HepG2 (cell line): ENCODE data around the gene SAMD10. TPM values are rescaled to one million over a fixed set of nuclear protein-coding genes. Genes with fewer than 3 reads are reported as not detected.

Experiments used
- FOSL1 ChIP-seq: sonication (generic); formaldehyde crosslinking; IDR thresholded peaks from 2 replicates; pipeline ENCODE4 v1.9.0; 2021; ENCODE audit warnings: missing genetic modification reagents, borderline replicate concordance
- FOXJ3 ChIP-seq: sonication (generic); formaldehyde crosslinking; IDR thresholded peaks from 2 replicates; pipeline ENCODE4 v1.4.0; 2020; ENCODE audit warnings: missing genetic modification reagents, mild to moderate bottlenecking, borderline replicate concordance
- HDAC1 ChIP-seq: sonication (generic); formaldehyde crosslinking; IDR thresholded peaks from 2 replicates; pipeline ENCODE4 v1.5.1; 2020; ENCODE audit warnings: mild to moderate bottlenecking, missing genetic modification reagents
- JUN ChIP-seq: sonication (generic); formaldehyde crosslinking; IDR thresholded peaks from 2 replicates; pipeline ENCODE4 v1.4.0; 2020; ENCODE audit warnings: mild to moderate bottlenecking, missing genetic modification reagents
- JUND ChIP-seq: sonication (generic); formaldehyde crosslinking; IDR thresholded peaks from 2 replicates; pipeline ENCODE4 v1.8.0; 2022; ENCODE audit warnings: mild to moderate bottlenecking, missing genetic modification reagents
- SALL1 ChIP-seq: sonication (generic); formaldehyde crosslinking; IDR thresholded peaks from 2 replicates; pipeline ENCODE4 v1.8.0; 2022; ENCODE audit warnings: mild to moderate bottlenecking, missing genetic modification reagents
- SKIL ChIP-seq: sonication (generic); formaldehyde crosslinking; IDR thresholded peaks from 2 replicates; pipeline ENCODE4 v1.8.0; 2022; ENCODE audit warnings: missing genetic modification reagents, mild to moderate bottlenecking, moderate library complexity, borderline replicate concordance
- TOPORS ChIP-seq: sonication (generic); formaldehyde crosslinking; IDR thresholded peaks from 2 replicates; pipeline ENCODE4 v1.8.0; 2023; ENCODE audit warnings: mild to moderate bottlenecking, missing genetic modification reagents
- ZC3H4 ChIP-seq: sonication (generic); formaldehyde crosslinking; IDR thresholded peaks from 2 replicates; pipeline ENCODE4 v1.4.0; 2020; ENCODE audit warnings: missing genetic modification reagents, borderline replicate concordance
- ZNF17 ChIP-seq: sonication (generic); formaldehyde crosslinking; IDR thresholded peaks from 2 replicates; pipeline ENCODE4 v1.5.0; 2020; ENCODE audit warnings: mild to moderate bottlenecking, missing genetic modification reagents
- ZNF335 ChIP-seq: sonication (generic); formaldehyde crosslinking; IDR thresholded peaks from 2 replicates; pipeline ENCODE4 v1.4.0; 2020; ENCODE audit warnings: missing genetic modification reagents
- ZNF337 ChIP-seq: sonication (generic); formaldehyde crosslinking; IDR thresholded peaks from 2 replicates; pipeline ENCODE4 v1.5.1; 2020; ENCODE audit warnings: missing genetic modification reagents, low read depth, mild to moderate bottlenecking, borderline replicate concordance
- ZNF44 ChIP-seq: sonication (generic); formaldehyde crosslinking; IDR thresholded peaks from 2 replicates; pipeline ENCODE4 v1.5.1; 2020; ENCODE audit warnings: mild to moderate bottlenecking, missing genetic modification reagents
- ZNF550 ChIP-seq: sonication (generic); formaldehyde crosslinking; IDR thresholded peaks from 2 replicates; pipeline ENCODE4 v1.4.0; 2020; ENCODE audit warnings: mild to moderate bottlenecking, missing genetic modification reagents, borderline replicate concordance
- ZNF615 ChIP-seq: sonication (generic); formaldehyde crosslinking; IDR thresholded peaks from 2 replicates; pipeline ENCODE4 v1.5.0; 2020; ENCODE audit warnings: mild to moderate bottlenecking, missing genetic modification reagents, borderline replicate concordance
- polyA plus RNA-seq, 8 experiments: library from polyadenylated mRNA; depleted of rRNA in 3 of 8; stranded (reverse) in 7 of 8; unstranded in 1 of 8; fragments of >200 nt; fragmentation: Illumina TruSeq in 4 of 8; extraction: Trizol in 4 of 8; gene quantifications; 2 replicates each; pipeline versions ENCODE4 v1.2.1 to v1.2.3, GENCODE V29; 2011 to 2016; ENCODE audit warnings: low read depth in 4 of 8, missing spikeins in 1 of 8, mixed read lengths in 1 of 8; ENCODE audit not compliant: insufficient read depth in 1 of 8
- total RNA-seq, 5 experiments: library from RNA; depleted of rRNA; stranded (reverse); fragments of >200 nt; fragmentation: Illumina TruSeq; extraction: Trizol; gene quantifications; 2 replicates each; pipeline ENCODE4 v1.2.3, GENCODE V29; 2016; ENCODE audit warnings: low read depth in 1 of 5
- TF ChIP-seq, protein P1 (sequence below): sonication (generic); formaldehyde crosslinking; IDR thresholded peaks from 2 replicates; pipeline ENCODE4 v1.4.0; 2020; ENCODE audit warnings: missing genetic modification reagents
- TF ChIP-seq, protein P2 (sequence below): sonication (generic); formaldehyde crosslinking; IDR thresholded peaks from 2 replicates; pipeline ENCODE4 v1.5.1; 2020; ENCODE audit warnings: missing genetic modification reagents, mild to moderate bottlenecking, borderline replicate concordance

The SAMD10 gene
- total and polyA plus RNA-seq, 2 of the 13 experiments (the other 11 are each of a cell fraction or from before 2014, with no cell fraction given) = 6.1 to 11.0 TPM

DNA sequence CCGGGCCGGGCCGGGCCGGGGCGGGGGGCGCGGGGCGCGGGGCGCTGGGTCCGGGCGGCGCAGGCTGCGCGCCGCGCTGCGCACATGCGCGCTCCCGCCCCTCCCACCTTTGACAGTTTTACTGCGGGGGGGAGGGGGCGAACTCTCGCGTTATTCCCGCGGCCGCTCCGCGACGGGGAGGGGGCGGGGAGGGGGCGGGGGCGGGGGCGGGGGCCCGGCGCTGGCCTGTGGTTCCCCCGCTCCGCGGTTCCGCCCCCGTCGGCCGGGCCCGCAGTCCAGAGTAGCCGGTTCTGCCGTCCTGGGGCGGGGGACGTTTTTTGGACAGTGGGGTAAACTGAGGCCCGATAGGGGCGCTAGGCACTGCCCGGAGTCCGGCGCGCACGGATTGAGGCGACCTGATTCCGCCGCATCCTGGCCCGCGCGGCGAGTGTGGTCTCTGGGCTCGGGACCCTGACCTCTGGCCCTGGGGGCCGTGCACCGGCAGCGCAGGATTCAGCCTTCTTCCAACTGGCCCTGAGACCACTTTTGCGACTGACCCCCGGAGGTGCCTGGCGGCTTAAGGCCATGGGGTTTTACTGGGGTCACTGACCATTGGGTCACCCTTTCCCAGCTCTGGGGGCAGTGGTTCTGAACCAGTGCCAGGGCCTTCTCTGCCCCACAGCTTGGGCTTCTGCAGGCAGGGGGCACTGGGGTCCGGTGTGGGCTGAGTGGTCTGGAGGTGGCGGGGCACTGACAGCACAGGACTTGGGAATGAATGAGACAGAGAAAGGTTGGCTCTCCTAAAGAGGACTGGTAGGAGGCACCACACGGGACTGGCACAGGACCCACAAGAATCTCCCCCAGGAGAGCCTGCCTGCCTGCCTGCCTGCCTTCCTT, 9.4 kb downstream of the SAMD10 start, which contains the start of gene ZNF512B (continued):
- TF ChIP-seq, protein P1, sequence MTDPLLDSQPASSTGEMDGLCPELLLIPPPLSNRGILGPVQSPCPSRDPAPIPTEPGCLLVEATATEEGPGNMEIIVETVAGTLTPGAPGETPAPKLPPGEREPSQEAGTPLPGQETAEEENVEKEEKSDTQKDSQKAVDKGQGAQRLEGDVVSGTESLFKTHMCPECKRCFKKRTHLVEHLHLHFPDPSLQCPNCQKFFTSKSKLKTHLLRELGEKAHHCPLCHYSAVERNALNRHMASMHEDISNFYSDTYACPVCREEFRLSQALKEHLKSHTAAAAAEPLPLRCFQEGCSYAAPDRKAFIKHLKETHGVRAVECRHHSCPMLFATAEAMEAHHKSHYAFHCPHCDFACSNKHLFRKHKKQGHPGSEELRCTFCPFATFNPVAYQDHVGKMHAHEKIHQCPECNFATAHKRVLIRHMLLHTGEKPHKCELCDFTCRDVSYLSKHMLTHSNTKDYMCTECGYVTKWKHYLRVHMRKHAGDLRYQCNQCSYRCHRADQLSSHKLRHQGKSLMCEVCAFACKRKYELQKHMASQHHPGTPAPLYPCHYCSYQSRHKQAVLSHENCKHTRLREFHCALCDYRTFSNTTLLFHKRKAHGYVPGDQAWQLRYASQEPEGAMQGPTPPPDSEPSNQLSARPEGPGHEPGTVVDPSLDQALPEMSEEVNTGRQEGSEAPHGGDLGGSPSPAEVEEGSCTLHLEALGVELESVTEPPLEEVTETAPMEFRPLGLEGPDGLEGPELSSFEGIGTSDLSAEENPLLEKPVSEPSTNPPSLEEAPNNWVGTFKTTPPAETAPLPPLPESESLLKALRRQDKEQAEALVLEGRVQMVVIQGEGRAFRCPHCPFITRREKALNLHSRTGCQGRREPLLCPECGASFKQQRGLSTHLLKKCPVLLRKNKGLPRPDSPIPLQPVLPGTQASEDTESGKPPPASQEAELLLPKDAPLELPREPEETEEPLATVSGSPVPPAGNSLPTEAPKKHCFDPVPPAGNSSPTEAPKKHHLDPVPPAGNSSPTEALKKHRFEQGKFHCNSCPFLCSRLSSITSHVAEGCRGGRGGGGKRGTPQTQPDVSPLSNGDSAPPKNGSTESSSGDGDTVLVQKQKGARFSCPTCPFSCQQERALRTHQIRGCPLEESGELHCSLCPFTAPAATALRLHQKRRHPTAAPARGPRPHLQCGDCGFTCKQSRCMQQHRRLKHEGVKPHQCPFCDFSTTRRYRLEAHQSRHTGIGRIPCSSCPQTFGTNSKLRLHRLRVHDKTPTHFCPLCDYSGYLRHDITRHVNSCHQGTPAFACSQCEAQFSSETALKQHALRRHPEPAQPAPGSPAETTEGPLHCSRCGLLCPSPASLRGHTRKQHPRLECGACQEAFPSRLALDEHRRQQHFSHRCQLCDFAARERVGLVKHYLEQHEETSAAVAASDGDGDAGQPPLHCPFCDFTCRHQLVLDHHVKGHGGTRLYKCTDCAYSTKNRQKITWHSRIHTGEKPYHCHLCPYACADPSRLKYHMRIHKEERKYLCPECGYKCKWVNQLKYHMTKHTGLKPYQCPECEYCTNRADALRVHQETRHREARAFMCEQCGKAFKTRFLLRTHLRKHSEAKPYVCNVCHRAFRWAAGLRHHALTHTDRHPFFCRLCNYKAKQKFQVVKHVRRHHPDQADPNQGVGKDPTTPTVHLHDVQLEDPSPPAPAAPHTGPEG = no peak
- no peak for TF ChIP-seq ZNF615
- no peak for TF ChIP-seq ZNF550 (CRISPR knock-in tag)
- no peak for TF ChIP-seq TOPORS (CRISPR knock-in tag)
- TF ChIP-seq JUN (CRISPR knock-in tag) = 0 out of 2 replicates have a peak, but pooled peaks have one; percentile 49
- TF ChIP-seq SKIL = no peak
- peak; percentile 59; the same call in 1 of the 2 replicates for TF ChIP-seq HDAC1 (CRISPR knock-in tag)
- TF ChIP-seq FOXJ3 (CRISPR knock-in tag) = no peak
- no peak; the same call in 1 of the 2 replicates for TF ChIP-seq SALL1
- TF ChIP-seq, protein P2, sequence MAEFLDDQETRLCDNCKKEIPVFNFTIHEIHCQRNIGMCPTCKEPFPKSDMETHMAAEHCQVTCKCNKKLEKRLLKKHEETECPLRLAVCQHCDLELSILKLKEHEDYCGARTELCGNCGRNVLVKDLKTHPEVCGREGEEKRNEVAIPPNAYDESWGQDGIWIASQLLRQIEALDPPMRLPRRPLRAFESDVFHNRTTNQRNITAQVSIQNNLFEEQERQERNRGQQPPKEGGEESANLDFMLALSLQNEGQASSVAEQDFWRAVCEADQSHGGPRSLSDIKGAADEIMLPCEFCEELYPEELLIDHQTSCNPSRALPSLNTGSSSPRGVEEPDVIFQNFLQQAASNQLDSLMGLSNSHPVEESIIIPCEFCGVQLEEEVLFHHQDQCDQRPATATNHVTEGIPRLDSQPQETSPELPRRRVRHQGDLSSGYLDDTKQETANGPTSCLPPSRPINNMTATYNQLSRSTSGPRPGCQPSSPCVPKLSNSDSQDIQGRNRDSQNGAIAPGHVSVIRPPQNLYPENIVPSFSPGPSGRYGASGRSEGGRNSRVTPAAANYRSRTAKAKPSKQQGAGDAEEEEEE = no peak
- peak; percentile 56; the same call in 1 of the 2 replicates for TF ChIP-seq ZNF44
- TF ChIP-seq FOSL1 (CRISPR knock-in tag) = no peak
- peak; percentile 64; the same call in 1 of the 2 replicates for TF ChIP-seq ZC3H4 (CRISPR knock-in tag)
- TF ChIP-seq ZNF337 = no peak
- no peak for TF ChIP-seq JUND (CRISPR knock-in tag)
- no peak for TF ChIP-seq ZNF335
- TF ChIP-seq ZNF17 (CRISPR knock-in tag) = no peak
